Liver (tissue), 3 donors: ENCODE measurements around the gene CCR7.

Experiments
- HNF4A ChIP-seq, 2 donors: conservative IDR thresholded peaks; 2 replicates each; pipeline ENCODE4 v1.6.1; 2016; ENCODE audit warnings: antibody characterized with exemption in 2 of 2, mild to moderate bottlenecking in 2 of 2
- JUND ChIP-seq, 2 donors: IDR thresholded peaks; 2 replicates each; pipeline ENCODE4 v1.6.1; 2016; ENCODE audit warnings: antibody characterized with exemption in 2 of 2
- TAF1 ChIP-seq: conservative IDR thresholded peaks from 2 replicates; pipeline ENCODE4 v1.6.1; 2016; ENCODE audit warnings: antibody characterized with exemption, mild to moderate bottlenecking
- YY1 ChIP-seq: IDR thresholded peaks from 2 replicates; pipeline ENCODE4 v1.6.1; 2016; ENCODE audit warnings: antibody characterized with exemption, mild to moderate bottlenecking
- TF ChIP-seq, protein P1 (sequence below): fragments of 150-350 bp; IDR thresholded peaks from 2 replicates; pipeline ENCODE4 v1.5.1; 2017; ENCODE audit warnings: improper control_type of control experiment, low read depth, low read length; ENCODE audit not compliant: missing input control
- TF ChIP-seq, protein P2 (sequence below): IDR thresholded peaks from 2 replicates; pipeline ENCODE4 v1.6.1; 2016; ENCODE audit warnings: antibody characterized with exemption, mild to moderate bottlenecking
- TF ChIP-seq, protein P3 (sequence below): IDR thresholded peaks from 2 replicates; pipeline ENCODE4 v1.6.1; 2016; ENCODE audit warnings: antibody characterized with exemption
- donor health status: healthy.
- donor health status: healthy.

- TF ChIP-seq, protein P1, sequence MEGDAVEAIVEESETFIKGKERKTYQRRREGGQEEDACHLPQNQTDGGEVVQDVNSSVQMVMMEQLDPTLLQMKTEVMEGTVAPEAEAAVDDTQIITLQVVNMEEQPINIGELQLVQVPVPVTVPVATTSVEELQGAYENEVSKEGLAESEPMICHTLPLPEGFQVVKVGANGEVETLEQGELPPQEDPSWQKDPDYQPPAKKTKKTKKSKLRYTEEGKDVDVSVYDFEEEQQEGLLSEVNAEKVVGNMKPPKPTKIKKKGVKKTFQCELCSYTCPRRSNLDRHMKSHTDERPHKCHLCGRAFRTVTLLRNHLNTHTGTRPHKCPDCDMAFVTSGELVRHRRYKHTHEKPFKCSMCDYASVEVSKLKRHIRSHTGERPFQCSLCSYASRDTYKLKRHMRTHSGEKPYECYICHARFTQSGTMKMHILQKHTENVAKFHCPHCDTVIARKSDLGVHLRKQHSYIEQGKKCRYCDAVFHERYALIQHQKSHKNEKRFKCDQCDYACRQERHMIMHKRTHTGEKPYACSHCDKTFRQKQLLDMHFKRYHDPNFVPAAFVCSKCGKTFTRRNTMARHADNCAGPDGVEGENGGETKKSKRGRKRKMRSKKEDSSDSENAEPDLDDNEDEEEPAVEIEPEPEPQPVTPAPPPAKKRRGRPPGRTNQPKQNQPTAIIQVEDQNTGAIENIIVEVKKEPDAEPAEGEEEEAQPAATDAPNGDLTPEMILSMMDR: no peak
- TF ChIP-seq, protein P2, sequence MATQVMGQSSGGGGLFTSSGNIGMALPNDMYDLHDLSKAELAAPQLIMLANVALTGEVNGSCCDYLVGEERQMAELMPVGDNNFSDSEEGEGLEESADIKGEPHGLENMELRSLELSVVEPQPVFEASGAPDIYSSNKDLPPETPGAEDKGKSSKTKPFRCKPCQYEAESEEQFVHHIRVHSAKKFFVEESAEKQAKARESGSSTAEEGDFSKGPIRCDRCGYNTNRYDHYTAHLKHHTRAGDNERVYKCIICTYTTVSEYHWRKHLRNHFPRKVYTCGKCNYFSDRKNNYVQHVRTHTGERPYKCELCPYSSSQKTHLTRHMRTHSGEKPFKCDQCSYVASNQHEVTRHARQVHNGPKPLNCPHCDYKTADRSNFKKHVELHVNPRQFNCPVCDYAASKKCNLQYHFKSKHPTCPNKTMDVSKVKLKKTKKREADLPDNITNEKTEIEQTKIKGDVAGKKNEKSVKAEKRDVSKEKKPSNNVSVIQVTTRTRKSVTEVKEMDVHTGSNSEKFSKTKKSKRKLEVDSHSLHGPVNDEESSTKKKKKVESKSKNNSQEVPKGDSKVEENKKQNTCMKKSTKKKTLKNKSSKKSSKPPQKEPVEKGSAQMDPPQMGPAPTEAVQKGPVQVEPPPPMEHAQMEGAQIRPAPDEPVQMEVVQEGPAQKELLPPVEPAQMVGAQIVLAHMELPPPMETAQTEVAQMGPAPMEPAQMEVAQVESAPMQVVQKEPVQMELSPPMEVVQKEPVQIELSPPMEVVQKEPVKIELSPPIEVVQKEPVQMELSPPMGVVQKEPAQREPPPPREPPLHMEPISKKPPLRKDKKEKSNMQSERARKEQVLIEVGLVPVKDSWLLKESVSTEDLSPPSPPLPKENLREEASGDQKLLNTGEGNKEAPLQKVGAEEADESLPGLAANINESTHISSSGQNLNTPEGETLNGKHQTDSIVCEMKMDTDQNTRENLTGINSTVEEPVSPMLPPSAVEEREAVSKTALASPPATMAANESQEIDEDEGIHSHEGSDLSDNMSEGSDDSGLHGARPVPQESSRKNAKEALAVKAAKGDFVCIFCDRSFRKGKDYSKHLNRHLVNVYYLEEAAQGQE: no peak
- TF ChIP-seq JUND (IDR thresholded peaks at IDR 0.05) (no peak), TAF1 (no peak), HNF4A (conservative IDR thresholded peaks at IDR 0.05) (no peak), YY1 (no peak)
- TF ChIP-seq, protein P3, sequence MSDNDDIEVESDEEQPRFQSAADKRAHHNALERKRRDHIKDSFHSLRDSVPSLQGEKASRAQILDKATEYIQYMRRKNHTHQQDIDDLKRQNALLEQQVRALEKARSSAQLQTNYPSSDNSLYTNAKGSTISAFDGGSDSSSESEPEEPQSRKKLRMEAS: no peak
Measured at GRCh38 chr17:40511667-40512220, 53.5 kb downstream of the CCR7 start.
